GM06990 (cell line): ENCODE data around the gene SLC6A3.

Experiments used
- DNase-seq: peaks from one replicate; pipeline ENCODE4 v3.0.0-alpha.2; 2011; ENCODE audit not compliant: insufficient read length; ENCODE audit errors: extremely low read depth
- H3K27me3 ChIP-seq: replicated peaks from 2 replicates; pipeline ENCODE4 v1.6.0; 2011; ENCODE audit warnings: low read length; ENCODE audit not compliant: control insufficient read depth, insufficient read depth
- H3K36me3 ChIP-seq: 2 replicates; pipeline ENCODE4 v1.5.1; 2011; ENCODE audit warnings: low read length; ENCODE audit not compliant: control insufficient read depth, insufficient read depth
- H3K4me3 ChIP-seq: replicated peaks from 2 replicates; pipeline ENCODE4 v1.5.1; 2011; ENCODE audit warnings: low read depth, mild to moderate bottlenecking, control low read depth, low read length
- TF ChIP-seq, protein P1 (sequence below): IDR thresholded peaks from 2 replicates; pipeline ENCODE4 v1.5.1; 2011; ENCODE audit warnings: low read length, control low read depth, mild to moderate bottlenecking, inconsistent platforms; ENCODE audit not compliant: insufficient read depth, poor library complexity, severe bottlenecking

The SLC6A3 gene

DNA sequence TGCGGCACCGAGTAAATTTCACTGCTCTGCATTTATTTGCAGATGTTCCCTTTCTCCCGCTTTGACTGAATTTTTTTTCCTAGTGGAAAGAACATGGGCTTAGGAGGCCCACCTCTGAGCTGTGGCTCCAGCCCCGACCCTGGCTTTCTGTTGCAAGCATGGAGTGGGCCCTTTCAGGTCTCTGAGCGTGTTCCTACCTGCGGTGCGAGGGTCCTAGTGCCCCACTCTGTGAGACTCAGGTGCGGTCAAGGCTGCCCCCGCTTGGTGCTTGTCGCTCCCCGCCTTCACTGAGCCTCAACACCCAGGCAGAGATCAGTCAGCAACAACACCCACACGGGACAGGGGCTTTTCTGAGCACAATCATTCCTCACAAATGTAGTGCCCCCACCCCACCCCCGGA, 32.0 kb downstream of the SLC6A3 start:
- peaks cover 1% of the 10 kb centered on the region; the same call in 1 of the 2 replicates for H3K27me3 ChIP-seq
- no peak overlapping the region for H3K4me3 ChIP-seq
- TF ChIP-seq, protein P1, sequence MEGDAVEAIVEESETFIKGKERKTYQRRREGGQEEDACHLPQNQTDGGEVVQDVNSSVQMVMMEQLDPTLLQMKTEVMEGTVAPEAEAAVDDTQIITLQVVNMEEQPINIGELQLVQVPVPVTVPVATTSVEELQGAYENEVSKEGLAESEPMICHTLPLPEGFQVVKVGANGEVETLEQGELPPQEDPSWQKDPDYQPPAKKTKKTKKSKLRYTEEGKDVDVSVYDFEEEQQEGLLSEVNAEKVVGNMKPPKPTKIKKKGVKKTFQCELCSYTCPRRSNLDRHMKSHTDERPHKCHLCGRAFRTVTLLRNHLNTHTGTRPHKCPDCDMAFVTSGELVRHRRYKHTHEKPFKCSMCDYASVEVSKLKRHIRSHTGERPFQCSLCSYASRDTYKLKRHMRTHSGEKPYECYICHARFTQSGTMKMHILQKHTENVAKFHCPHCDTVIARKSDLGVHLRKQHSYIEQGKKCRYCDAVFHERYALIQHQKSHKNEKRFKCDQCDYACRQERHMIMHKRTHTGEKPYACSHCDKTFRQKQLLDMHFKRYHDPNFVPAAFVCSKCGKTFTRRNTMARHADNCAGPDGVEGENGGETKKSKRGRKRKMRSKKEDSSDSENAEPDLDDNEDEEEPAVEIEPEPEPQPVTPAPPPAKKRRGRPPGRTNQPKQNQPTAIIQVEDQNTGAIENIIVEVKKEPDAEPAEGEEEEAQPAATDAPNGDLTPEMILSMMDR: no peak
- no peaks in the 10 kb centered on the region for H3K36me3 ChIP-seq
- DNase-seq: no peak

DNA sequence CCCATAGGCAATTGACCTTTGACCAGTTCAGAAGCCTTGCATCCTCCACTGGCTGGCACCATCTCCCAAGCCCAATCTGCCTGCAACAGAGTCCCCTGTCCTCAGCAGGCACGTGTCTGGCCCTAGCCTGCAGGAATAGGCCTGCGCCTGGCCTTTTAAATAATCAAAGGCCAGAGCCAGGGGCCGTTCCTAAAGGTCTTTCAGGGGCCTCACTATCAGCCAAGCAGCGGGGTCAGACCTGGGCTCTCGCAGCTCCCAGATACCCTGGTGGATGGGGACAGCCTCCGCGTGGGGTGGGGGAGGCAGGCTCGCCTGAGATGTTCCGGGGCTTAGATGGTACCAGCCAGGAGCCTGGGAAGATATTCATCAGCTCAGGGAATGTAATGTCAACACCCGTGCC, 32.6 kb downstream of the SLC6A3 start:
- TF ChIP-seq, protein P1: no peak
- Histone ChIP-seq H3K4me3 (no peak overlapping the region), H3K36me3 (no peaks in the 10 kb centered on the region), H3K27me3 (peaks cover 1% of the 10 kb centered on the region; the same call in 1 of the 2 replicates)
- no peak for DNase-seq

DNA sequence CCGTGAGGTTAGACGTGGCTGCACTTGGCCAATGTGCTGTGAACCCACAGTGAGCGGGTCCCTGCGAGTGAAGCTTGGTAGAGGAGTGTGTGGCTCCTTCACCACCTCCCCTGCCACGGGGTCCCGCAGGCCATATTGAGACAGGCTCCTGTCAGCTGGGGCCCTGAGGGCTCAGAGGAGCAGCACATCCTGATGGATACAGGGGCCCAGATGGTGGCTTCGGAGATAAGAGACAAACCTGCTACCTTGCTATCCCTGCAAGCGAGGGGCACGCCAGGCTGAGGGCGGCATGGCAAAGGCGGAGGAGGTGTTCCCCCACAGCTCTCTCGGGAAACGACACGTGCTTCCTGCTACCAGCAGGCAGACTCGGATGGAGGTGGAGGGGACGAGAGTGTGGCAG, 33.1 kb downstream of the SLC6A3 start:
- peaks cover 1% of the 10 kb centered on the region; the same call in 1 of the 2 replicates for H3K27me3 ChIP-seq
- TF ChIP-seq, protein P1: no peak
- no peak overlapping the region for H3K4me3 ChIP-seq
- no peaks in the 10 kb centered on the region for H3K36me3 ChIP-seq
- no peak for DNase-seq

DNA sequence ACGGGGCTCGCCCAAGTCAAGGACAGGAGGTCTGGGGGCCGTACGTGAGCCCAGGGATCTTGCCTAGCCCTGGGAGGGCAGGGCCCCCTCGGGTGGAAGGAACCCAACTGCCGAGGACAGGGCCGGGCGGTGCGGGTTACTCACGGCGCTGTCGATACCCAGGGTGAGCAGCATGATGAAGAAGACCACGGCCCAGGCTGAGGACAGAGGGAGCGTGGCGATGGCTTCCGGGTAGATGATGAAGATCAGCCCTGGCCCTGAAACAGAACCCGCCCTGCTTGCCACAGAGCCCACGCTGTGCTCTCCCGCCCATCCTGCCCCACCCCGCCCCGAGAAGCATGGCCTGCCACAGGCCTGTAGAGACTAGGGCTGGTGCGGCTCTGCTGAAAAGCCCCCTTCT, 34.1 kb downstream of the SLC6A3 start:
- no peaks in the 10 kb centered on the region for H3K36me3 ChIP-seq
- H3K4me3 ChIP-seq: no peak overlapping the region
- TF ChIP-seq, protein P1: no peak
- no peak for DNase-seq
- peaks cover 1% of the 10 kb centered on the region; the same call in 1 of the 2 replicates for H3K27me3 ChIP-seq

DNA sequence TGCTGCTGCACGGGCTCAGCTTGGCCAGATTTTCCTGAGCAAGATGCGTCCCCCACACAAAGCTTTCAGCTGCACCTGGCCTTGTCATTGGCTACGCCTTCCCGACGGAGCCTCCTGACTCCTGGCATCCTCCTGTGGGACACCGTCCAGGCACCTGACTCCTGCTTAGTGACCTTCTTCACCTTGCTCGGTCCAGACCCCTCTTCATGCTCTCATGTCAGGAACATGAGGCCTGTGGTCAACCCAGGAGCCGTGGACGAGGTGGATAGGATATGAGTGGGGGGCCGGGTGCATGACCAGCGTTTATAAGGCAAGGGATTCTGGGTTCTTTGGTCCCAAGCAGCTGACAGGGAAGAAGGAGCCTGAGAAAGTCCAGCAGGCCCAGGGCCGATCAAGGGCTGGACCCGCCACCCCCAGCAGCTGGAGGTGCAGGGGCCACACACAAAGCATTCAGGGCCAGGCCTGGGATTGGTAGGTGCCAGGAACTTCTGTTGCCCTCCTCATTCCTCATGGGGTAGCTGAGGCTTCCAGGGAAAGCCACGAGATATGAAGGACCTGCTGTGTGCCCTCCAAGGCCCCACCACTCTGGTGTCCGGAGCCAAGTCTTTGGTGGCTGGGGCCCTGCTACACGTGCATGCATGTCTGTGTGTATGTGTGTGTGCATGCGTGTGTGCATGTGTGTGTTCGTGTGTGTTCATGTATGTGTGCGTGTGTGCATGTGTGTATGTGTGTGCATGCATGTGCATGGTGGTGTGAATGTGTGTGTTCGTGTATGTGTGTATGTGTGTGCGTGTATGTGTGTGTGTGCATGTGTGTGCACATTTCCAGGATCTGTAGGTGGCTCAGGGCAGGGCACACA, 34.9 kb downstream of the SLC6A3 start:
- H3K36me3 ChIP-seq: no peaks in the 10 kb centered on the region
- DNase-seq: no peak
- H3K4me3 ChIP-seq: no peak overlapping the region
- TF ChIP-seq, protein P1: no peak
- peaks cover 1% of the 10 kb centered on the region; the same call in 1 of the 2 replicates for H3K27me3 ChIP-seq
